GM21576 (cell line): ENCODE results near the gene GPRIN3.
A peak's percentile ranks its signal among the peaks of the same experiment; 100 is the strongest.
"Not testable (repeated sequence)": the region's sequence is repeated elsewhere in the genome, so short reads cannot be mapped to it uniquely, and the experiment has no call there.

ENCODE experiments used
- ATAC-seq: cut with Tn5 transposase; IDR thresholded peaks from one replicate; pipeline ENCODE4 v1.9.1; 2021; ENCODE audit warnings: mild to moderate bottlenecking, moderate library complexity; ENCODE audit not compliant: unreplicated experiment

The GPRIN3 gene

DNA sequence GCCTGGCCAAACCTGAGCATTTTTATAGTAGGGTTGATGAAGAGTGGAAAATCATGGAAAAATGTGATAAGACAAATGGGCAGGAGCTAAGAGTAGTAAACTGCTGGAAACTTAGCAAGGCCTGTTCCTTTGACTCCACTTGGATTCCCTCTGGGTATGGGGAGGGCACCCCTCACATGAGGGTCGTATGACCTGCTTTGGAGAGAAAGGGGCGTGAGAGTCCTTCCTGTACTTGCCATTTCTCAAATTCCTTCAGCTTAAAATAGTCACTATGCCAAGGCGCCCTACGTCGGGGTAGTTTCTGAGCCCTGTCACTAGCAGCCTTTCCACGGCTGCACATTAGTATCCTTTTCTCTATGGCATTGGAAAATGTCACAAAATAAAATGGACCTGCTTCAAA is 49.1 kb downstream of the GPRIN3 start:
- no peak for ATAC-seq

DNA sequence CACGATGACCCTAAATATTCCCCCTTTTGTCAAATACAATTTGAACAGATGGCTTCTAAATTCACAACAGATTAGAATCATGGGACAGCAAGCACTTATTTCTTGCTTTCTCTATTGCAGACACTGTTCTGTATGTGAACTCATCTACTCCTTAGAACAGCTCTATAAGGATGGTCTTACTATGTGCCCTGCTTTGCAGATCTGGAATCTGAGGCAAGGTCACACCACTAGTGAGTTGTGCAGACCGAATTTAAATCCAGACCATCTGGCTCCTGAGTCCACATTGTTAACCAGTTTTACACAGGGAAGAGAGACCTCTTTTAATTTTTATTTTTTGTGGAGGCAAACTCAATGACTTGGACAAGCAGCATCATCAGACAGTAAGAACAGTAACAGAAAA is 50.2 kb downstream of the GPRIN3 start:
- ATAC-seq = no peak

DNA sequence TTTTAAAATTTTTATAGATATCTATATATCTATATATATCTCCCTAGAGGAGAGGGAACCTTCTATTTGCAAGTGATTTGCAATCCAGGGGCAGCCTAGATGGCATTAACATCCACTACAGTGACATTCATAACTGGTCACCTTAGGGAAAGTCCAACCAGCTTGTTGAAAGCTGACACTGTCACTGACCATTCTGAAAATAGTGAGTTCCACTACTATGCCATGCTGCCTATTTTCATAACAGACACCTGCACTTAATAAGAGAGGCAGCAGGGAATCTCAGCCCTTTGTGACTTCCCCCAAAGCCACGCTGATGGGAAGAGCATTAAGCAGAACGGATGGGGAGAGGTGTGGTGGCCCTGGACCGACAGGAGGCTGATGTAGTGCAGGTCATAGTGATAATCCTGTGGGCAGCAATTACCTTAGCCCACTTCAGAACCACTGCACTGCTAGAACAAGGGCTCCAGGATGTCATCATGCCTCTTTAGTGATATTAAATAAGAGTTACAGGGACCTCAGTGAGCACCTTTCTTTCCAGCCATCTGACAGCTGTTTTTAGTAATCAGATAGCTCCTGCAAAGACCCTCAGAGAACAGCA is 51.3 kb downstream of the GPRIN3 start:
- ATAC-seq = no peak

DNA sequence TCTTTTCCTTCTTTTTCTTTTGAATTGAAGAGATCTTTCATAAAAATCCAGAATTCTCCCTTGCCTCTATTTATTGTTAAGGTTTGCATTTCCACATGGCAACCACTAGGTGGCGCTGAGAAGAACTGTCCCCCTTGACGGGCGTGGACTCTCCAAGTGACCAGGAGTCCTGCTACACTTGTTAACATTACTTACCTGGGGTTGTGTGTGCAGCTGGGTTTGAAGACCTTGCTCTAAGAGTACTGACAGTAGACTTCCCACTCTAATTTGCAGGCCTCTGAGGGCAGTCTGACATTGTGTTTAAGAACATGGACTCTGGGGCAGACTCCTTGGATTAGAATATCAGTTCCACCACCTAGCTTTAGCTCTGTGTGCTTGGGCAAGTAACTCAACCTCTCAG is 52.8 kb downstream of the GPRIN3 start:
- ATAC-seq = no peak

DNA sequence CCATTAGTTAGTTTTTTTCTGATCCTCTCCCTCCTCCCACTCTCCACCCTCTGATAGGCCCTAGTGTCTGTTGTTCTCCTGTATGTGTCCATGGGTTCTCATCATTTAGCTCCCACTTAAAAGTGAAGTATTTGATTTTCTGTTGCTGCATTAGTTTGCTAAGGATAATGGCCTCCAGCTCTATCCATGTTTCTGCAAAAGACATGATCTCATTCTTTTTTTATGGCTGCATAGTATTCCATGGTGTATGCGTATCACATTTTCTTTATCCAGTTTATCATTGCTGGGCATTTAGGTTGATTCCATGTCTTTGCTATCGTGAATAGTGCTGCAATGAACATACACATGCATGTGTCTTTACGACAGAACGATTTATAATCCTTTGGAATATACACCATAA is 53.3 kb downstream of the GPRIN3 start:
- not testable (repeated sequence) for ATAC-seq

DNA sequence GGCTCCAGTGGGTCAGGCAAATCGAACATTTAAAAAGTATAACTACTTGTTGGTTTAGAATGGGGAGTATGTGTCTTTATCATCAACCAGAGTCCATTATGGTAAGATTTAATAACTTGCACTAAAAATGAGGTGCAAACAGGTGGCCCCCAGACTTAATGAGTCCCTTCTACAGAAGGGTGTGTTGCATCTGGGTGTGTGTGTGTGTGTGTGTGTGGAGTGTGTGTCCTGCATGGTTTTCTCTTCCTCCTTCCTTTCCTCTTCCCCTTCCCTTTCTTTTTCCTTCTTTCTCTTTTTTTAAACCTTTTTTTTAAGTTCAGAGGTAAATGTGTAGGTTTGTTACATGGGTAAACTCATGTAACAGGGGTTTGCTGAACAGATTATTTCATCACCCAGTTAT is 53.7 kb downstream of the GPRIN3 start:
- ATAC-seq = no peak

DNA sequence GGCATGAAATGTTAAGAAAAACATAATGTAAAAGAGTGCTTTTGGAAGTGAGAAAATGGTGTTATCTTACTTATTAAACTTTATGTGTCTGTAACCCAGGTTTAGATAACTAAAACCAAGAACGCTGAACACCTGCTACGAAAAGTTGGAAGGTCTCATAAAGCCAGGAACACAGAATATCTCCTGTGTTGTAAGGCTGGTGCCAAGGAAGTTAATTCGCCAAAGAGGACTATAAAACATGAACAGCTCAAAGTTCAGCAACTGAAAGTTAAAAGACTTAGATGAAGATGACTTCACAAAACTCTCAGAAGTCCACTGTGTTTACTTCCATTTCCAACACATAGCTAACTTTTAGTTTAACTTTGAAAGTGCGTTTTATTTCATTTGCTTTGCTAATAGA is 54.3 kb downstream of the GPRIN3 start:
- no peak for ATAC-seq

DNA sequence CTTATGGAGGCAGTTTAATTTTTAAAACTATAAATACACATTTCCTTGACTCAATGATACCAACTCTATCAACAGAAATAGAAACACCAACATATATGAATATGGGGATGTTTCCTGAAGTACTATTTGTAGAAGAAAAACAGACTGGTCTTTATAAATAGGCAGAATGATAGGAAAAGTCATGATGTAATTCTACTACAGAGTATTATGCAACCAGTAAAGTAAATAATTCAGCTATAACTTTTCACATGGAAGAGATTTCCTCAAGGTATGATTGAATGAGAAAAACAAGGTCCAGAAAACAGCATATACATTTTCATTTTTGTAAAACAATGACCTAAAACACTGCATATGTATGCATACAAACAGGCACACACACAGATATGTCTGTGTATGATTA is 56.2 kb downstream of the GPRIN3 start:
- no peak for ATAC-seq

DNA sequence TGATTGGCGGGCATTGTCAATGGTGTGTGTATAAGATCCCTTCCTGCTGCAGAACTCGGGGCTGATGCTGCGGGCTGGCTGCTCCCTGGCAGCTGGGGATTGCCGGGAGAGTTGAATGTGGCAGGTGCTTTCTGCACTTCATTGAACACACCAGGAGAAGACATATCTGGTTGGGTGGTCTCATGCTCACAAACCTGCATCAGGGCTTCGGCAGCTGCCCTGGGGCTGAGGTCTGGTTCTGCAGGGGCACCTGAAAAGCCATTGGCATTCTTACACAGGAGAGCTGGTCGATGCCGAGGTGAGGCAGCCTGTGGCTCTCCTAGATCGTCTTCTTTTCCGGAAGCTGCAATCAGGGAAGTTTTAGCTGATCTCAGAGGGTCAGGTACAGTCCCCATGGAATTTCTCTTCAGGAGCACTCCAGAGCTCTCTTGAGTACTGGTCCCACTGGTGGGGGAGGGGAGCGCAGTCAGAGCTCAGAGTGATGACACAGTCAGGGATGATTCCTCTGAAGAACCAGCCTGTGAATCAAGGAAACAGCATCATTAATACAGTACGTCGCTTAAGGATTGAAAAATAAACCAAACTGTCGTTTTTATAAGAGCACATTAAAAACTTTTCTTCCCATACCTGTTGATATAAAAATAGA is 57.8 kb downstream of the GPRIN3 start:
- ATAC-seq = no peak

DNA sequence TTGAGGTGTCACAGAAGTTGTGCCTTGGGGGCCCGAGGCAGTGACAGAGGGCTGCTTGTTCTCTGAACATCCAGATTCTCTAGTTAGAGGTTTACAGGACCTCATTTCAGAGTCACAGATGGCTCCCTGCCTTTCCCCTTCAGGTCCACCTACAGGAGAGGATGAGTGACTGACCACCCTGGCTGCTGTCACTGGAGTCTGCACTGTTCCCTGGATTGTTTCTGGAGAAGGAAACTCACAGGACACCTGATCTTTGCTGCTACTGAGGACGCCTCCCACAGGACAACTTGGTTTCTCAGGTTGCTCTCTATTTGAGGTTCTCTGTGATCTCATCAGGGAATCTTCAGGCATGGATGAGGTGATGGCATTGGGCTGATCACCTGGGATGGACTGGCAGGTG is 58.3 kb downstream of the GPRIN3 start:
- ATAC-seq = no peak

DNA sequence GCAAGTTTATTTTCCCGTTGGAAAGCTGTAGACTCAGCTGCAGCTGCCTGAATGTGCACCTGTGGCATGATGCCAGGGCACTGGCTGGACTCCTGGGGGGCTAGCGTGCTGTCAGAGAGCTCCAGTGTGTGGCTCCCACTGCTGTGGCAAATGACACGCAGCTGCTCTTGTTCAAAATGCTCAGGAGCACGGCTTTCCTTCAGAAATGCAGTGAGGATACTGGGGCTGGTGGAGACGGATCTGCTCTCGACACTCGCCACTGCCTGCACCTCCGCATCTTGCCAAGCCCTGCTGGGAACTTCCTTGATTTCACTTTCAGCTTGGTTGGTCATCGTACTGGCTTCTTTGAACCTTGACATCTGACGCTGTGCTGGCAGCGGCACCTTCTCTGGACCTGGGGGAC is 58.7 kb downstream of the GPRIN3 start:
- ATAC-seq = no peak

DNA sequence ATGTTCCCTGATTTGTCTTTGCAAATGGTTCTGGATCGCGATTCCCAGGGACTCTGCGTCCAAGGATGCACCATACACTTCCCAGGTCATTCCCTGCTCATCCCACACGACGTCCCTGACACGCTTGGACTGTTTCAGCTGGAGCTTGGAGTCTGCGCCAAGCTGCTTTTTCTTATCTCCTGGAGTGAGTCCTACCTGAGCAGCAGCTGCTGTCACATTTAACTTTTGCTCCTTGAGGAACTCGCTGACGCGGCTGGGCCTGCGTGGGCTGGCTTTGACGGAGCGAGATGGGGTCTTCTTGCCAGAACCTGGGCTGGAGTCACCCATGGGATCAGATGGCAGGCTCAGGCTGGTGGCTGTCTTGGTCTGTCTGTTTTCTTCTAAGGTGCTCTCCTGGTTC is 59.6 kb downstream of the GPRIN3 start:
- ATAC-seq = no peak

DNA sequence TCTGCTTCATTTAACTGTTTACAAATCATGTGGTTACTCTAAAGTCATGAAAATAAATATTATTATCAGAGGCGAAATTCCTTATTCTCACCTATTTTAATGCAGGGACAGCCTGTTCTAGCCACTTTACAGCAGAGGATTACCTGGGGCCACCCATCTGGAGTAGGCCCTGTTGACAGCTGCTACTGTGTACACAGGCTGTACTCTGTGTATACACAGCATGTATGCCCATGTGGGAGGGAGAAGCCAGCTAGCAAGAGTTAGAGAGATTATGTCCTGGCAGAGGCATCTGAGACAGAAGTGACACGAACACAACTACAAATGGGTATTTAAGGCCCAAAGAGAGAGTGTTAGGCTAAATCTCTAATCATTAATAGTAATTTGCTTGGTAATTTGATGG is 62.1 kb downstream of the GPRIN3 start:
- ATAC-seq = no peak

DNA sequence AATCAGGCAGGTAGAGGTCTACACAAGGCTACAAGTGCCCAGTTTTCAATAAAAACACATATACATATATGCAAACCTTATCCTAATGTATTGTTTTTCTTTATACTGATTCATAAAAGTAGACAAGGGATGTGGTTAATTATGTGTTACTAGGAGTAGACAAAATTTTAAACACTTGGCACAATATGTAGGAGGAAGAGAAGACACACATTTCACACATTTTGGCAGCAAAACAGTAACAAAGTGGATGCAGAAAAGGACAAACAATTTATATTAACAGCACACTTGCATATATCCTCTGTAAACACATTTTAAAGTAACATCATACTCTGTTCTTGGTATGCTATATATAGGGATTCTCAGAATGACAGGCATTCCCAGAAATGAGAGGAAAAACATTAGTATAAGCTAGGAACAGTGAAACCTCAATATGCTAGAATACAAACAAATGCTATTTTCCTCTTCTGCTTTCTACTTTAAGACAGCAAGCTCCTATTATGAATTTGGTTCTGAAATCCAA is 63.8 kb downstream of the GPRIN3 start:
- no peak for ATAC-seq

DNA sequence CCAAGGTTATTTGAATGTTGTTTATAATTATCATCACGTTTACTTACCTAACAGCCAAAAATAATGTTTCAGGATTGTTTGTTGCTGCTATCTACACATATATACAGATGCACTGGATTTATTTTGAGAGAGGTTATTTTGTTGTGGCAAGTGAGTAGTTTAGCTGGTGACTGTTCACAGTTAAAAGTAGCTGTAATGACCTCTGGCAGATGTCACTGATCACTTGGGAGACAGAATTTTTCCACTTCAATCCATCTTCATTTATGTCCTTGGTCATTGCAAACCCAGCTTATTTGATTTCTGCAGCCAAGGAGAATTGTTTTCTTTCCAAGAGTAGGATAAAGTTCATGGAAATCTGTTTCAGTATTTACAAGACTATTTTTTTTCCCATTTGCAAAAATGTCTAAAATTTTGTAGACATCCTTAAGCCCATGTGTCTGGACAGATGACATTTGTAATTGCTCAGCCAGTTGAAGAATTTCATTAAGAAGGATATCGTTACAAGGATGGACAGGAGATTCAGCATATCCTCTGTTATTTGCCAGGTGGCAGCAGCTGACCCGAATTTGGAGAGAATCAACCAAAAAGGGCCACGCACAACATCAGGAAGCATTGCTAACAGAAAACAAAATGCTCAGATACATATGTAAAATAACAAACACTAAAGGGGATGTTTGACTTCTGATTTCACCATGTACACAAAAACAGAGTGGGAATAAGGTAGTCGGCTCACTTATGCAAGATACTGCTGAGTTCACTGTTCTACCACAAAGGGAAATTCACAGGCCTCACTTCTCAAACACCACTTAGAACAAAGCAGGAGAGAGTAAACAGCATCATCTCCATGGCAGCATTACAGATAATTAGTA is 64.5 kb downstream of the GPRIN3 start:
- no peak for ATAC-seq

DNA sequence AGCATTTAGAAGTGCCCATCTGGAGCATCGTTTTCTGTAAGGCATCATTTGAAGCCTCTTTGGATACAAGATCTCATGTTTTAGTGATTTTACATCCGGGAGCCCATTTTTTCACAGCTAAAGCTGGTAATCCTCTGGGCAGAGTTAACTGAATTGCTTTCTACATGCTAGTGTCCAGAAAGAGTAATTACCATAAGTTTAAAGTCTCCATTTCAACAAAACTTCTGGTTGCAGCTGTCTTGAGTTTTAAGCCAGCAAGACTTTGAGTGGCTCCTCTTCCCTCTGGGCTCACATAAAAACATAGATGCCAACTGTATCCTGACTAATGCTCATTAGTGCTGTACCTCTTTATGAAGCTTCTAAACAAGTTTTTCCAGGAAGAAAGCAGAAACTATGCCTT is 65.4 kb downstream of the GPRIN3 start:
- no peak for ATAC-seq

DNA sequence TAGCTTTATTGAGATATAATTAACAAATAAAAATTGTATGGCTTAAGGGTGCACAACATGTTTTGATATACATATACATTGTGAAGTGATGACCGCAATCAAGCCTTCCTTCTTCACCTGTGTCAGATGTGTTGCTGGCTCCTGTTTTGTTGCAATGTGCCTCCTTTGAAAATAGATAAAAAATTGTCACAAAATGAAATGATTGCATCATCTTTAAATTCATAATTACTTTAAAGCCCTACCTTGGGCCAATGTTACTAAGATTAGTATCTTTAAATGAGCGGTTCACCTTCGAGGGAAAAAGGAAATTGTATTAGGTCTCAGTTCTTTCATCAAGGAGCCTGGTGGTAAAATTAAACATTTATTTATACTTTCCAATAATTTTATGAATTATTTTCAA is 77.3 kb downstream of the GPRIN3 start:
- ATAC-seq = no peak

DNA sequence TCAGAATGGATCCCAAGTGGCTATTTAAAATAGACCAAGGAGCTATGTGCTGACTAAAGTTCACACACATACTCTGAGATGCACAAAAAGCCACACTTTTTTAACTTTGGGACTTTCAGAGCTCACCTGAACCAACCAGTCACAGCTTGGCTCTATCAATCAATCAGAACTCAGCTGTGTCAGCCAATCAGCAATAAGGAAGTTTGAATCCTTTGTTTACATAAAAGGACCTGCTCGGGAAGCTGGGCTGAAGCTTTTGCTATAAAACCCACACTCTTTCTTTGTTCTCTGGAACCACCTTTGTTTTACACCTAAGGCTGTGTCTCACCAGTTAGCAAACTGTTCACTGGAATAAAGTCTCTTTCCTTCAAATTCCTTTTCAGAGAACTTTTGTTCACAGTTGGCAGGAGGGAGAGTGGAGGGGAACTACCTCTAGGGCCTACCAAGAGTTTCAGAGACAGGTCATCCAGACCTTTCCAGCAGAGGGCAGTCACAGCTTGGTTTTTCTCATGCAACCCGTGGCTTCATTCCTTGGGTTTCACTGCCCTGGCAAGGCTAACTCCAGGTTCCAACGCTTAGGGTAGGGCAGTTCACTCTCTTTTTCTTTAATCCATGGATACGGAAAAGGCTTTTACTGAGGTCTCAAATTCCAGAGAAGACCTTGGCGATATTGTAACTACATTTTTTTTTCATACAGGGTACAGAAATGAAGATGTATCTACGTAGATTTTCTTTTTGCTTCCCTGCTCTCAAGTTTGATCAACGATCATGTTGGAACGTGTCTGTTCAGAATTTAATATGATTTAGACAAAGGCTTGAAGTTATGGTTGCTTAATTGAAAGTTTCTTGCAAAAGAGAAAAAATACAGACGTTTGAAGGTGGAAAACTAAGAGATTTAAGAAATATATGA is 80.7 kb downstream of the GPRIN3 start:
- peak; percentile 95 for ATAC-seq

DNA sequence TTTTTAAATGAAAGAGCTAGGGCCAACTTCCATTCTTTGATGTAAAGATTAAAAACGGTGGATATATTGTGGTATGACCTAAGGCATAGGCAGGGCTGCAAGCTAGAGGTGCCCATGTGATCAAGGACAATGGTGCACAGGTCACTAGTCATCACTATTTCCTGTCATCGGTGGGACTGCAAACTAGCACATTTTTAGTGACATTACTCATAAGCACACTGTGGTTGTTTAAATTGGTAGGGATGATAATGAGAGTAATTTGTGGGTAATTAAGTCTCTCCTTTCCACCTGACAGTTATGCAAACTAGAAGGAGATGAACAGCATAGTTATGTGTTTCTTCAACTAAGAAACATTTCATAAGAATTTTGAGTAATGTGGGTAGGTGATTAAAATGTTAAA is 85.4 kb downstream of the GPRIN3 start:
- ATAC-seq = no peak

DNA sequence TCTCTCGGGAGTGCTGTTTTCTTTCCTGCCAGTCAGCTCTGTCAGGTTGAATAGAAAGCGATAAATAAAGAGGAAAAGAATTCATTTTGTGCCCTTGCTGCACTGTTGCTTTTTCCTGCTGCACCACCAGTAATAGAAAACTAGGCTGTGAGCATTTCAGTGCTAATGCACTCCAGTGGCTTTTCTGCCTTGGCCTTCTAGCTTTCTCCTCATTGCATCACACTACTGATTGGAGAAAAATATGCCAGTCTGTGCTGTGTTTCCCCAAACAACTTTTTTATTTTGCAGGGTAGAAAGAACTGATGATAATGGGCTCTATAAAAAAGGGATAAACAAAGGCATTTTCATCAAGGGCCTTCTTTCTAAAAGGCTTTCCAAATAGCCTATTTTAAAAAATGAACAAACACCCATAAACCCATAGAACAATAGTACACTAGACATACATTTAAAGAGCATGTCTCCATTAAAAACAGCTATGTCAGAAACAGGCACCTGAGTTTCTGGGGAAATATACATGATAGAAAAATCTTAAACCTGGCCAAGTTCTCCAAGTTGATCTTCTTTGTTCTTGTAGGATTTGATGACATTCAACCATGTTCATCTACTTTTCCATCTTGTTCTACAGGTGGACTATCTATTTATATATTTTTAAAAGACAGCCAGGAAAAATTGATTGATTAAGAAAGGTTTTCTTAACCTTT is 86.3 kb downstream of the GPRIN3 start:
- no peak for ATAC-seq
